Activated naive CD4-positive, alpha-beta T cell treated with anti-CD3 and anti-CD28 coated beads, Interleukin-2, amount 50 U/mL, for 24 hours (primary cell): ENCODE data around the gene PPP1R2.
"Not testable (repeated sequence)": the region's sequence is repeated elsewhere in the genome, so short reads cannot be mapped to it uniquely, and the experiment has no call there.

Experiments
- H3K27ac Mint-ChIP-seq: one replicate; pipeline ENCODE4 v1.8.0; 2021; ENCODE audit warnings: mild to moderate bottlenecking, mixed read lengths
- H3K27me3 Mint-ChIP-seq: one replicate; pipeline ENCODE4 v1.8.0; 2021; ENCODE audit warnings: mixed read lengths
- H3K36me3 Mint-ChIP-seq: one replicate; pipeline ENCODE4 v1.8.0; 2021; ENCODE audit warnings: mixed read lengths
- H3K4me1 Mint-ChIP-seq: one replicate; pipeline ENCODE4 v1.8.0; 2021; ENCODE audit warnings: mixed read lengths
- H3K4me3 Mint-ChIP-seq: one replicate; pipeline ENCODE4 v1.8.0; 2021; ENCODE audit warnings: mild to moderate bottlenecking, mixed read lengths
- H3K9me3 Mint-ChIP-seq: one replicate; pipeline ENCODE4 v1.8.0; 2021; ENCODE audit warnings: mixed read lengths

Gene PPP1R2

GRCh38 chr3:195542698-195543499, at the start of gene PPP1R2:
Gene PPP1R2 (minus strand): TSS chr3:195543325. CDS start chr3:195543025, 300 bp downstream.
- Mint-ChIP-seq H3K9me3 (no peaks in the 10 kb centered on the region), H3K27ac (peak within 1 kb of the TSS; percentile 92), H3K27me3 (no peaks in the 10 kb centered on the region), H3K4me3 (peak within 1 kb of the TSS; percentile 89), H3K36me3 (no peaks in the 10 kb centered on the region), H3K4me1 (peaks cover 76% of the 10 kb centered on the region)

DNA sequence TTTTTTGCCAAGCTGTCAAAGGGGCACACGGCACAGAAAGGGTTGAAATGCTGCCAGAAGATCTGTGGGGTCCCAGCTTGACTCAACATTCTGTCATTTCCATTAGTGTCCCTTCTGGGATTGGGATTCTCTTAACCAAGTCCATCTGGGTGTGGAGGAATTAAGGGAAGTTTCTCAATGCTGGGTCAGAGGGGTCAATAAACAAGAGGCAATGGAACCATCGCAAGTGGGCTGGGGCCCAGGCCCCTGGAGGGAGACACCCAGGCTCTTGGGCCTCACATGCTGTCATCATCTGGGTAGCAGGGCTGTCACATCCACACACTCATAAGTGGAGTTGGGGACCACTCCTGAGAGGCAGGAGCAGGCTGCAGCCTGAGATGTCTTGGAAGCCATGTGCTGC, 48.7 kb upstream of the PPP1R2 start:
- Mint-ChIP-seq H3K4me1 (no peaks in the 10 kb centered on the region), H3K27ac (no peak overlapping the region), H3K36me3 (no peaks in the 10 kb centered on the region)

GRCh38 chr3:195591220-195591619, 48.1 kb upstream of the PPP1R2 start:
- Mint-ChIP-seq H3K4me1 (no peaks in the 10 kb centered on the region), H3K27ac (no peak overlapping the region), H3K9me3 (no peaks in the 10 kb centered on the region), H3K4me3 (no peak overlapping the region), H3K36me3 (no peaks in the 10 kb centered on the region), H3K27me3 (no peaks in the 10 kb centered on the region)

More for the DNA sequence above, 48.7 kb upstream of the PPP1R2 start:
- Mint-ChIP-seq H3K9me3 (no peaks in the 10 kb centered on the region), H3K27me3 (no peaks in the 10 kb centered on the region), H3K4me3 (no peak overlapping the region)

DNA sequence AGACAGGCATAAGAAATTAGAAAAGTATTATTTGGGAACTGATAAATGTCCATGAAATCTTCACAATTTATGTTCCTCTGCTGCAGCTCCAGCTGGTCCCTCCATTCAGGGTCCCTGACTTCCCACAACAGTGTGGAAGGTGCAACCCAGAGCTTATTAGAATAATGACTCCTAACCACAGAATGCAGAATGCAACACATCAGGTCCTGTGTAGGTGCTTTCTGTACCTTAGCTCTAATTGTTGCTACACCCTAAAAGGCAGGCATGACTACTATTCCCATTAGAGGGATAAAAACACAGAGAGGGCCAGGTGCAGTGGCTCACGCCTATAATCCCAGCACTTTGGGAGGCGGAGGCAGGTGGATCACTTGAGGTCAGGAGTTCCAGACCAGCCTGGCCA, 47.3 kb upstream of the PPP1R2 start:
- H3K4me1 Mint-ChIP-seq, H3K4me3 Mint-ChIP-seq, H3K9me3 Mint-ChIP-seq, H3K27ac Mint-ChIP-seq, H3K27me3 Mint-ChIP-seq, H3K36me3 Mint-ChIP-seq: not testable (repeated sequence)

DNA sequence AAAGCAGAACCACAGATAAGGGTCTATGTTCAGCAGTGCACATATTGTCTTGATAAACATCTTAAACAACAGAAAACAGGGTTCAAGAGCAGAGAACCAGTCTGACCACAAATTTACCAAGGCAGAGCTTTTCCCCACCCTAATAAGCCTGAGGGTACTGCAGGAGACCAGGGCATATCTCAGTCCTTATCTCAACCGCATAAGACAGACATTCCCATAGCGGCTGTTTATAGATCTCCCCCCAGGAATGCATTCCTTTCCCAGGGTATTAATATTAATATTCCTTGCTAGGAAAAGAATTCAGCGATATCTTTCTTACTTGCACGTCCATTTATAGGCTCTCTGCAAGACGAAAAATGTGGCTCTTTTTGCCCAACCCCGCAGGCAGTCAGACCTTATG, 46.7 kb upstream of the PPP1R2 start:
- not testable (repeated sequence) for H3K36me3 Mint-ChIP-seq, H3K9me3 Mint-ChIP-seq, H3K4me3 Mint-ChIP-seq, H3K27ac Mint-ChIP-seq, H3K4me1 Mint-ChIP-seq, H3K27me3 Mint-ChIP-seq

GRCh38 chr3:195587824-195588223, 44.7 kb upstream of the PPP1R2 start:
- Mint-ChIP-seq H3K9me3 (no peaks in the 10 kb centered on the region), H3K27ac (no peak overlapping the region), H3K4me1 (peaks cover 4% of the 10 kb centered on the region), H3K27me3 (peaks cover 1% of the 10 kb centered on the region), H3K4me3 (no peak overlapping the region), H3K36me3 (no peaks in the 10 kb centered on the region)

GRCh38 chr3:195587406-195587805, 44.3 kb upstream of the PPP1R2 start:
- H3K4me1 Mint-ChIP-seq = peaks cover 4% of the 10 kb centered on the region
- no peak overlapping the region for H3K4me3 Mint-ChIP-seq
- H3K27me3 Mint-ChIP-seq = peaks cover 1% of the 10 kb centered on the region
- no peak overlapping the region for H3K27ac Mint-ChIP-seq
- H3K36me3 Mint-ChIP-seq = no peaks in the 10 kb centered on the region
- H3K9me3 Mint-ChIP-seq = no peaks in the 10 kb centered on the region

DNA sequence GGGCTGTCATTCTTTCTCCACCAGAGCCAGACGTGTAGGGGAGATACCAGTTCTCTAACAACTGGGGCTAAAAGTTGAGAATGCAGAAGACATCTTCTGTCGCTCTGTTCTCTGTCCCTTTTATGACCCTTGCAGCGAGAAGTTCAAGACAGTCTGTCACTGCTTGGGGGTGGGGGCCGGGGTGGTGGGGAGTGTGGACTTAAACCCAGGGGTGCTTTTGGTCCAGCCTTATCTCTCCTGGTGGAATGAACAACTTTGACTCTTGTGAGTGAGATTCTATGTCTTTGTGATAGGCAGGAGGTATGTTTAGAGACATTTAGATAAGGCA, 41.4 kb upstream of the PPP1R2 start:
- Mint-ChIP-seq H3K27me3 (peaks cover 1% of the 10 kb centered on the region), H3K27ac (no peak overlapping the region), H3K9me3 (no peaks in the 10 kb centered on the region), H3K4me1 (peaks cover 4% of the 10 kb centered on the region), H3K4me3 (no peak overlapping the region), H3K36me3 (no peaks in the 10 kb centered on the region)

GRCh38 chr3:195583831-195584542, 40.9 kb upstream of the PPP1R2 start, which contains the start of gene APOD:
Gene APOD (minus strand): TSS chr3:195583940. CDS start chr3:195579461, 4,479 bp downstream.
- H3K27ac Mint-ChIP-seq = peak within 1 kb of the TSS; percentile 77
- H3K36me3 Mint-ChIP-seq = no peaks in the 10 kb centered on the region
- H3K4me1 Mint-ChIP-seq = peaks cover 4% of the 10 kb centered on the region
- H3K9me3 Mint-ChIP-seq = no peaks in the 10 kb centered on the region
- H3K27me3 Mint-ChIP-seq = peaks cover 1% of the 10 kb centered on the region
- H3K4me3 Mint-ChIP-seq = no peak within 1 kb of the TSS

DNA sequence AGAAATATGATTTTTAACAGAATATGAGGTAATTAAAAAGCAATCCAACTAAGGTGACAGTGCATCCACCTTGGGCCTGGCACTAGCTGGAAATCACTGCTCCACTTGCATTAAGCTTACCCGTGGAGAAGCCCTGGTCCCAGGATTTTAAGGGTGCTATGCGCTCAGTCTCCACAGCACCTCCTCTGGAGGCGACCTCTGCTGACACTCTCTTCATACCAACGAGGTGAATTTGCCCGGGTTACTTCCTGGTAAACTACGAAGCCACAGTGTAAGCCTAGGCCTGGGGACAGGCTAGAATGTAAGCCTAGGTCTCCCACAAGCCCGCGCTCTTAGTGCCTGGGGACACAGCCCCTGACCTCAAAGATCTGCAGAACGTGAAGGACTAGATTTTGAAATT, 39.8 kb upstream of the PPP1R2 start:
- Mint-ChIP-seq H3K27me3 (peaks cover 1% of the 10 kb centered on the region), H3K4me3 (no peak overlapping the region)

DNA sequence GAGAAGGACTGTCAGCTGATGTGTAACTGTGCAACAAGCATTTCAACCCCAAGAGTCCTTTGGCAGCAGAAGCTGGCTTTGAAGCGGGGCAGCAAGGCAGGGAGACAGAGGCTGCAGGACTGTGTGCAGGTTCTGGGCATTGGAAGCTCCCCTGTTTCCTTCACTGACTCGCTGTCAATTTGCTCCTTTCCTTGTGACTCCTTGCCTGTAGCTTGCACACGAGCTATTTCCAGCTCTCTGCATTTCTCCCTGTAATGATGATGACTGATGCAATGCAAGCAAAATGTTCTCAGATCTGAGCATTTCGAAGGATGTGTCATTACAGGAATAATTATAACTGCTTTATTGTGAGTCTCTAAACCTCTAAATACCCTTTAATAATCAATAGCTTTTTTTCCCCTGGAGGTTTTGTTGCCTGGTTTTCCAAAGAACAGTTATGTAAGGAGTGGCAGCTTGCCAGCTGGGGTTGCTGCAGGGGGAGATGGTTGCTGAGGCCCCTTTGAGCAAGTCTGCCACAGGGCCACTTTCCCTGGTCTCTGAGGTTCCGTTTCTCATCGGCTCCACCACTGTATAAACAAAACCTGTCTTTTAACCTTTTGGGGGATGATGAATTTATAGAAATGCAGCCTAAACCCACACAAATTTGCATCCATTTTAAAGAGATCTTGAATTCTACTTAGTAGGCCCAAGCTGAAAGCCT, 37.8 kb upstream of the PPP1R2 start:
- Mint-ChIP-seq H3K36me3 (no peaks in the 10 kb centered on the region), H3K4me1 (peaks cover 4% of the 10 kb centered on the region), H3K4me3 (no peak overlapping the region), H3K27me3 (peaks cover 1% of the 10 kb centered on the region), H3K27ac (peak overlapping the region; percentile 55), H3K9me3 (no peaks in the 10 kb centered on the region)

More for the DNA sequence above, 39.8 kb upstream of the PPP1R2 start:
- H3K27ac Mint-ChIP-seq = no peak overlapping the region
- H3K4me1 Mint-ChIP-seq = peaks cover 4% of the 10 kb centered on the region
- H3K9me3 Mint-ChIP-seq = no peaks in the 10 kb centered on the region
- H3K36me3 Mint-ChIP-seq = no peaks in the 10 kb centered on the region

DNA sequence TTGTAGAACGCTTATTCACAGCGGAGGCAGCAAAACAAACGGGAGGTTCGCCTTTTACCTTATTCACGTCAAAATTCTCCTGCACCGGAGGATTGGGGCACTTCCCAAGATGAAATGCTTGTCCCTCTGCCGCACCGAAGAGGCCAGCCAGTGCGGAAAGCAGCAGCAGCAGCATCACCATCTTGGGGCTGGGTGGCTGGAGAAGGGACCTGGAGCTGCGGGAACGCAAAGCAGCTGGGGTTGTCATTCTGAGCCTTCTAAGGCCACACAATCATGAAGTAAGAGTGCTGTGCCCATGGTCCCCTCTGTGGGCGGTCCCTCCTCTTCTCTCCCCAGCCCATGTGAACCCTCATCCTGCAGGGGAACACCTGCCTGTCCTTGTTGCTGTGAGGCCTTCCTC, 36.2 kb upstream of the PPP1R2 start:
- Mint-ChIP-seq H3K9me3 (no peaks in the 10 kb centered on the region), H3K36me3 (no peaks in the 10 kb centered on the region), H3K4me1 (no peaks in the 10 kb centered on the region), H3K4me3 (no peak overlapping the region), H3K27me3 (no peaks in the 10 kb centered on the region), H3K27ac (no peak overlapping the region)

DNA sequence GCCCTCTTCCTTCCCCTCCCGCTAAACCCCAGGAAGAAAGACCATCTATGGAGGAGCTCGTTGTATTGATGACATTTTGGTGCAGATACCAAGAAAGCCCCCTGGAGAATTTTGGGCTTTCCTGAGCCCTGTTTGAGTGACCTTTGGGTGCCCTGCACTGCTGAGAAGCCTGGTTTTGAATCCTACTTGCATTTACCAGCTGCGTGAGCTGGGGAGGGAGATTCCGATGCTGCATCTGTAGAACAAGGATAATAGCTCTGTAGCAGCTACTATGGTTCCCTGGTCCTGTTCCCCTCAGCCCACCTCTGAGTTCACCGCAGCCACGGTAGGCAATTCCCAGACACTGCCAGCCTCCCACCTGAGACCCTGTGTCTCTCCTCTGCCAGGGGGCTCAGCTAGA, 35.4 kb upstream of the PPP1R2 start:
- Mint-ChIP-seq H3K4me3 (no peak overlapping the region), H3K27ac (no peak overlapping the region), H3K27me3 (no peaks in the 10 kb centered on the region), H3K9me3 (no peaks in the 10 kb centered on the region), H3K4me1 (no peaks in the 10 kb centered on the region), H3K36me3 (no peaks in the 10 kb centered on the region)

DNA sequence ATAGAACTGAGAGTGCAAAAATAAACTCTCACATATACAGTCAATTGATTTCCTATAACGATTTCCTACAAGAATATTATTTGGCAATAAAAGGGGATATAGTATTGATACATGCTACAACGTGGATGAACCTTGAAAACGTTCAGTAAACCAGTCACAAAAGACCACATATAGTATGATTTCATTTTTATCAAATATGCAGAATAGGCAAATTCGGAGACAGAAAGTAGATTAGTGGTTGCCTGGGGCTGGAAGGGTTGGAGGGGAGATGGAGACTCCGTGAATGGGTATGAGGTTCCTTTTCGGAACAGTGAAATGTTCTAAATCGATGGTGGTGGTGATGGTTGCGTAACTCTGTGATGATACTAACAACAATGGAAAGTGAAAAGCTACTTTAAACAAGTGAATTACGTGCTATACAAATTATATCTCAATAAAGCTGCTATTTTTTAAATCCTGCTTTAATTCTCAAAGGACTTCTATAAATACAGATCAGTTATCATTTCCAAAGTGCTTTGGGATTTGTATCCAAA, 34.6 kb upstream of the PPP1R2 start:
- Mint-ChIP-seq H3K27ac (no peak overlapping the region), H3K4me1 (peaks cover 3% of the 10 kb centered on the region), H3K27me3 (no peaks in the 10 kb centered on the region), H3K9me3 (no peaks in the 10 kb centered on the region), H3K36me3 (no peaks in the 10 kb centered on the region), H3K4me3 (no peak overlapping the region)

- Mint-ChIP-seq H3K27ac (no peak overlapping the region), H3K27me3 (no peaks in the 10 kb centered on the region), H3K36me3 (no peaks in the 10 kb centered on the region), H3K4me1 (peaks cover 12% of the 10 kb centered on the region), H3K9me3 (no peaks in the 10 kb centered on the region), H3K4me3 (no peak overlapping the region)
Measured at GRCh38 chr3:195574497-195575304, 31.6 kb upstream of the PPP1R2 start.
